Measurements from ENCODE around the gene EVI5L.

EVI5L gene

DNA sequence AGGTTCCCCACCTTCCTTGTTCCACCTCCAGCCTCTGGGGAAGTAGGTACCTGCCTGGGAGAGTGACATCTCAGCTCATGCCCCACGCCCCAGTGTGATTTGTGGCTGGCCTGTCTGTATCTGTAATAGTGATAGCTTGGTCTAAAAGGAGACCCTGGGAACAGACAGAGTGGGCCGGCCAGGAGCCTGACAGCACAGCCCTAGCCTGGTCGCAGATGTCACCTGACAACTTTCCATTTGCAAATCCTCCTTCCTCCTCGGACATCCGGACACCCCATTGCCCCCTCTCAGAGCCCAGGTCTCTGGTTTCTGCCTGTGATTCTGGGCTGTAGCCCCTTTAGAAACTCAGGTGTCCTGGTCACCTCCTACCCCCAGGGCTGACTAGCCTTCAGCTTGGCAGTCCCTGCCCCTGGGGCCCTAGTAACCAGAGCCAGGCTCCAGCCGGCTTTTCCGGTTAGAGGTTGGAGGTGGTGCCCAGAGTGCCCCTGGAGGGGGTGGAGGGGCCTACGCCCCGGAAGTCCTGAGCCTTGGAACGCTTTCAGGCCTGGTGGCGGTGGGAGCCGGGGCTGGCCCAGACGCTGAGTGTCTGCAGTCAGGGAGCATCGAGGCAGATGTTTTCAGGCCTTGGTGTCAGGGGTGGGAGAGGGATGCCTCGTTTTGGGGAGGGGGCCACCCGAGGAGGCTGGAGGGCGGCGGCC, 64.7 kb downstream of the EVI5L start:
- DNase-seq, result no peak

DNA sequence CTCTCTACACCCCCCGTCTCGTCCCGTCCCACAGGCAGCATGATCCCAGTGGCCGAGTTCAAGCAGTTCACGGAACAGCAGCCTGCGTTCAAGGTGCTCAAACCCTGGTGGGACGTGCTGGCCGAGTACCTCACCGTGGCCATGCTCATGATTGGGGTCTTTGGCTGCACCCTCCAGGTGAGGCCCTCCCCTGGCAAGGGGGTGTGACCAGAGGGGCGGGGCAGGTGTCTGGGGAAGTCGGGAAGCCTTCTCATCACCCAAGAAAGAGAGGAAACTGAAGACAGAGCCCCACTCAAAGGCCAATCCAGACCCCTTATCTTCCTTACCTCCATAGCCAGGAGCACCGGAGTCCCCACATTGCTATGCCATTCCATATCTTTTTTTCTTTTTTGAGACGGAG, 65.5 kb downstream of the EVI5L start:
- no peak for DNase-seq

DNA sequence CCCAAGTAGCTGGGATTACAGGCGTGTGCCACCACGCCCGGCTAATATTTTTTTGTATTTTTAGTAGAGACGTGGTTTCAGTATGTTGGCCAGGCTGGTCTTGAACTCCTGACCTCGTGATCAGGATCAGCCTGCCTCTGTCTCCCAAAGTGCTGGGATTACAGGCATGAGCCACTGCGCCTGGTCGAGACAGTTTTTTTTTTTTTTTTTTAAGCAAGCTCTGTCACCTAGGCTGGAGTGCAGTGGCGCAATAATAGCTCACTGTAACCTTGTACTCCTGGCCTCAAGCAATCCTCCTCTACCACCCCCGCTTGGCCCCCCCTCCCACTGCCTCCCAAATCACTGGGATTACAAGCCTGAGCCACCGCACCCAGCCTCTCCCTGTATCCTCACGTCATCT, 67.3 kb downstream of the EVI5L start:
- no peak for DNase-seq

DNA sequence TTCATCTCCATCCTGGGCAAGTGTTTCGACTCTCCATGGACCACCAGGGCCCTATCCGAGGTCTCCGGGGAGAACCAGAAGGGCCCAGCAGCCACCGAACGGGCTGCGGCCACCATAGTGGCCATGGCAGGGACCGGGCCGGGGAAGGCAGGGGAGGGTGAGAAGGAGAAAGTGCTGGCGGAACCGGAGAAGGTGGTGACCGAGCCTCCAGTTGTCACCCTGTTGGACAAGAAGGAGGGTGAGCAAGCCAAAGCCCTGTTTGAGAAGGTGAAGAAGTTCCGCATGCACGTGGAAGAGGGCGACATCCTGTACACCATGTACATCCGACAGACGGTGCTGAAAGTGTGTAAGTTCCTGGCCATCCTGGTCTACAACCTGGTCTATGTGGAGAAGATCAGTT, 68.9 kb downstream of the EVI5L start:
- DNase-seq, result no peak

DNA sequence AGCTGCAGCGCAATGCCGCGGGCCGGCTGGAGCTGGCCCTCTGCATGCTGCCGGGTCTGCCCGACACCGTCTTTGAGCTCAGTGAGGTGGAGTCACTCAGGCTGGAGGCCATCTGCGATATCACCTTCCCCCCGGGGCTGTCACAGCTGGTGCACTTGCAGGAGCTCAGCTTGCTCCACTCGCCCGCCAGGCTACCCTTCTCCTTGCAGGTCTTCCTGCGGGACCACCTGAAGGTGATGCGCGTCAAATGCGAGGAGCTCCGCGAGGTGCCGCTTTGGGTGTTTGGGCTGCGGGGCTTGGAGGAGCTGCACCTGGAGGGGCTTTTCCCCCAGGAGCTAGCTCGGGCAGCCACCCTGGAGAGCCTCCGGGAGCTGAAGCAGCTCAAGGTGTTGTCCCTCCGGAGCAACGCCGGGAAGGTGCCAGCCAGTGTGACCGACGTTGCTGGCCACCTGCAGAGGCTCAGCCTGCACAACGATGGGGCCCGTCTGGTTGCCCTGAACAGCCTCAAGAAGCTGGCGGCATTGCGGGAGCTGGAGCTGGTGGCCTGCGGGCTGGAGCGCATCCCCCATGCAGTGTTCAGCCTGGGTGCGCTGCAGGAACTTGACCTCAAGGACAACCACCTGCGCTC, 69.8 kb downstream of the EVI5L start:
- DNase-seq, result no peak

DNA sequence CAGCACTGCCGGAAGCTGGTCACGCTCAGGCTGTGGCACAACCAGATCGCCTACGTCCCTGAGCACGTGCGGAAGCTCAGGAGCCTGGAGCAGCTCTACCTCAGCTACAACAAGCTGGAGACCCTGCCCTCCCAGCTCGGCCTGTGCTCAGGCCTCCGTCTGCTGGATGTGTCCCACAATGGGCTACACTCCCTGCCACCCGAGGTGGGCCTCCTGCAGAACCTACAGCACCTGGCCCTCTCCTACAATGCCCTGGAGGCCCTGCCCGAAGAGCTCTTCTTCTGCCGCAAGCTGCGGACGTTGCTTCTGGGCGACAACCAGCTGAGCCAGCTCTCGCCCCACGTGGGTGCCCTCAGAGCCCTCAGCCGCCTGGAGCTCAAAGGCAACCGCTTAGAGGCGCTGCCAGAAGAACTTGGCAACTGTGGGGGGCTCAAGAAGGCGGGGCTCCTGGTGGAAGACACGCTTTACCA, 70.4 kb downstream of the EVI5L start:
- no peak for DNase-seq

DNA sequence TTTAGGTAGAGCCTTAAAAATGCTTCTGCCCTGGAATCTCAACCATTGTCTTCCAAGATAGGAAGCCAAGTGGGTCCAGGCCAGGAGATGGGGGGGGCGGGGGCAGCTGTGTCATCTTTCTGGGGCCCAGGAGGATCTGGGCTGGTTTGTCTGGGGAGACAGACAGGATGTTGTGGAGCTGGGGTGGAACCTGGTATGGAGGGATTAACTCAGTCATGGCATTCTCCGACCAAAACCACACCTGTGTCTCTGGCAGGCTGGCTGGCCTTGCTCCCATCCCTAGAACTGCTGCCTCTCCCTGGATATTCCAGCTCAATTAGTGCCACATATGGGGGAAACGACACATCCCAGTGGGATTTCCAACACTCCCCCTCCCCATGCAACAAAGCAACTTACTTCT, 70.9 kb downstream of the EVI5L start:
- no peak for DNase-seq

DNA sequence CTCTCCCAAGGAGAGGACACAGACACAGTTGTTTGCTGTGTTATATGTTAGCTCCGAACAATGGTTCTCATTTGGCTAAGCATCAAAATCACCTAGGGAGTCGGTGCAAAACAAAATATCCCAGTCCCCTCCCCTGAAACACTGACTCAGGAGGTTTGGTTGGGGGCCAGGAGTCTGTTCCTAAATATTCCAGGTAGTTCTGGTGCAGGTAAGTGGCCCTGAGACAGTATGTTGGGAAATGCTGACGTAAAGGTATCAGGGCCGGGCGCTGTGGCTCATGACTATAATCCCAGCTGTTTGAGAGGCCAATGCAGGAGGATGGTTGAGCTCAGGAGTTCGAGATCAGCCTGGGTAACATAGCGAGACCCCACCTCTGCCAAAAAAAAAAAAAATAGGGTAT, 71.3 kb downstream of the EVI5L start:
- no peak for DNase-seq

DNA sequence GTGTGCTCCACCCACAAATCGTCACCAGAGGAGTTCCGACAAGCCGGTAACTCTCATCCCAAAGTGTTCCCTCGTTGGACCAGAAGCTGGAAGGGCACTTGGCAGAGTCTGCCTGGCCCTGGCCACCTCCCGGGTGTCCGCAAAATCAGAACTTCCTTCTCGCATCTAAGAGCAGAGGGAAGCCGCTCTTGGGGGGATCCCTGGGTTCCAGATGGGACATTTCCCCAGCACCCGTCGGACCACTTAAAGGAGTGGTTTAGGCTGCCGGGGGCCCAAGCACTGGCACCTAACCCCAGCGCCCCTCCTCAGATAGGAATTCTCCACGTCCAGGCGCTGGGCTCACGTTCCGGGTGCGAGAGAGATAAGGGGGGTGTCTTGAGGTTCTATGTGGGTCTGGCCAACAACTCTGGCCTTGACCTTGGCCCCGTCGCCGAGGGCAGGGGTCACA, 72.8 kb downstream of the EVI5L start:
- DNase-seq, result no peak

DNA sequence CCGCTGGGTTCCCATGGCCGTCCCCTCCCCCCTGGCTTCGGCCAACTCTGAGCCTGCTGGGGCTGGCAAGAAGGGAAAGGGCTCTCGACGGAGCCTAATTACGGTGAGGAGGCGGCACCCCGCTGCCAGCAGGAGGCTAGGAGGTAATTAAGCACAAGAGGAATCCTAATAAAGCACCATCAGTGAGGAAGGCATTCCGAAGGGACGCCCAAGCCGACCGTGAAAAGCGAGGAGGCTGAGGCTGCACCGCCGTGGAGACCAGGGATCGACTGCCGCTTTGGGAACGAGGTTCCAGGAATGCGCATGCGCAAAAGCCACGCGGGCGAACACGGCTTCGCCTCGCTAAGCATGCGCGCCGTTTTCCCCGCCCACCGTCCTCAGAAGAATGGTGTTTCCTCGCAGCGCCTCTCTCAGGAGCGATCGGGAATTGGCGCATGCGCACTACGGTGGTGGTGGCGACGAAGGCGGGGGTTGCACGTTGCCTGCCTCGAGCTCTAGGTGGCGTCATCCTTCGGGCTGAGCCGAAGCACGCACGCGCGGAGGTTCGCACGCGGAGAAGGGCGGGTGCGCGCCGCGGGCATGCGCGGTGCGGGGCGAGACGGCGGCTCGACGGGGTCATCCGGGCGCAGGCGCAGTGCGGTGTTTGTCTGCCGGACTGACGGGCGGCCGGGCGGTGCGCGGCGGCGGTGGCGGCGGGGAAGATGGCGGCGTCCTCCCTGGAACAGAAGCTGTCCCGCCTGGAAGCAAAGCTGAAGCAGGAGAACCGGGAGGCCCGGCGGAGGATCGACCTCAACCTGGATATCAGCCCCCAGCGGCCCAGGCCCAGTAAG, 73.4 kb downstream of the EVI5L start, which contains the start of gene MAP2K7:
MAP2K7 (plus strand) TSS at position 634 of the 830 bp plus-strand sequence; CDS start at position 702, 68 bp downstream.
- peak; percentile 94 to 100 (median 99) for DNase-seq

DNA sequence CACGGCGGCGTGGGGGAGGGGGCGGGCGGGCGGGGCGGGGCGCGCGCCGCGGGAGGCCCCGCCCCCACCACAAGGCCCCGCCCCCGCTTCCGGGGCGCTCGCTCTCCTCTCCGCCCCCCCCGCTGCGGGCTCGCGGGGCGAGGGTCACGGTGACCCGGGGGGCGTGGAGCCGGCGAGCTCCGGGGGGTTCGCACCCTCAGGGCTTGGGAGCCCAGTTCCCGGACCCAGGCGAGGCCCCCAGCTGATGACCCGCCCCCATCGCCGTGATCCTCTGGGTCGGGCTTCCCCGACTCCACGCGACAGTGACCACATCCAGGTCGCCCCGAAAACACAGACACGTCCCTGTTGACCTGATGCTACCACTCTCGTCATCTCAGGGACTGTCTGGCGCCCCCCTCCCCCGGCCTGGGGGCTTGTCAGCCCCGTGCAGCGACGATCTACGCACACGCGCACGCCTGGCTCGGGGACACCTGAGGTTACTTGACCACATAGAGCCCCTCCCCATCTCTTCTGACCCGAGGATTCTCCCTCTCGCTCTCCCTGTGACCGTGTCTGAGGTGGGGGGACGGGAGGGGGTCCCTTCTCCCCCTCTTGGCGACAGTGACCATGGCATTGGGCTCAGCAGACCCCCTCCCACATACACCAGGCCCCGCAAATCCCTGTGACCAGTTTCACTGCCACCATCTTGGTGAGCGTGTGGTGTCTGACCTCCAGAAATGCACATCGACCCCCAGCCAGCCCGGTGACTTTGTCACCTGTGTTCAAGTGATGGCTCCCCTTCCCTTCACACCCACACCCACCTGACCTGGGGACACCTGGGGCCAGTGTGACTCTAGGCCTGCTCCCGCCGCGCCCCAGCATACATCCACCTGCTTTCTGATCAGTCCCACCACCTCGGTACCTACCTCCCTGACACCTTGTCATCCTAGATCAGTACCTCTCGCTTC, 74.3 kb downstream of the EVI5L start:
- DNase-seq, result peak in 10 of 51 donors; percentile 26 to 70 (median 56)

DNA sequence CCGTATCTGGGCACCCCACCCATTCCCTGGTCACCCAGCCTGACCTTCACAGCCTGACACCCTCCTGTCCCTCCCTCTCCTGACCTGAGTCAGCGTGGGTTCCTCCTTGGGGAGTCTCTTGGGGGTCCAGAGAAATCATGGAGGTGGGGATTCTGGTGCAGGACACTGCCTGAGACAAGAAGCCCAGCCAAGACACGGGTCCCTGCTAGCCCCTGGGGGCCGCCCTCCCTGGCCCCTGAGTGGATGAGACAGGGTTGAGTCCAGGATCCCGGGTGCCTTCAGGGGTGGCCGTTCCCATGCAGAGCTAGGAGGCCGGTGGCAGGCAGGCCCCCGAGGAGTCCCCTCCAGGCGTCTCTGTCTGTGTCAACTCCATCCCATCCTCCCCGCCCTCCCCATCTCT, 75.2 kb downstream of the EVI5L start:
- DNase-seq, result no peak

DNA sequence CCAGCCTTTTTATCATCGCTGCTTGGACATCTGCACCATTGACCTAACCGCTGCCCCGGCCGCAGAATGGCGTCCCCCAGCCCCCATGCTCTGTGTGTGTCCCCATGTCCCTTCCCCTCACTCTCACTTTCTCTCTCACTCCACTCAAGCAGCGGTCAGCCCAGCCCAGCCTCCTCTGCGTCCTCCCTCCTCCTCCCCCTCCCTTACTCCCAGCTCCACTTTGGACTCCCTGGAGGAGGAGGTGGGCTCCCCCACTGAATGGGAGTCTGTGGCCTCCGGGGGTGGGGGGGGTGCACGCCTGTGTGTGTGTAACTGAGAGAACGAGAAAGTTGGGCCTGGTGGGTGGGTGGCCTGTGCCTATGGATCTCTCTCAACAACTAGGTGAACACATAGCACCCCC, 75.8 kb downstream of the EVI5L start:
- no peak for DNase-seq

DNA sequence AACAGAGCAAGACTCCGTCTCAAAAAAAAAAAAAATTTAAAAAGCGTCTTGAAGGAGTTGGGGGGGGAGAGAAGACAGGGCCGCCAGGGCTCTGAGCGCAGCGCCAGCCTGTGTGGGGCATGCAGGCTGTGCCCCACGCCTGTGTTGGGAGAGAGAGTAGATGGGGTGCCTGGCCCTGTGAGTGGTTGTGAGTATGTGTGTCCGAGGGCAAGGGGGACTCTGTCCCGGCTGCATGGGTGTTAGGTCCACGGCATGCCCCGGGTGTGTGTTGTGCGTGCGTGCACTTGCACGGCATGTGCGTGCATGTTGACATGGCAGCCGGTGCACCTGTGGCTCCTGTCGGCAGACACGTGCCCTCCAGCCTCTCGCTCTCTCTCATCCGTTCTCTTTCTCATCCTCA, 77.1 kb downstream of the EVI5L start:
- no peak for DNase-seq

DNA sequence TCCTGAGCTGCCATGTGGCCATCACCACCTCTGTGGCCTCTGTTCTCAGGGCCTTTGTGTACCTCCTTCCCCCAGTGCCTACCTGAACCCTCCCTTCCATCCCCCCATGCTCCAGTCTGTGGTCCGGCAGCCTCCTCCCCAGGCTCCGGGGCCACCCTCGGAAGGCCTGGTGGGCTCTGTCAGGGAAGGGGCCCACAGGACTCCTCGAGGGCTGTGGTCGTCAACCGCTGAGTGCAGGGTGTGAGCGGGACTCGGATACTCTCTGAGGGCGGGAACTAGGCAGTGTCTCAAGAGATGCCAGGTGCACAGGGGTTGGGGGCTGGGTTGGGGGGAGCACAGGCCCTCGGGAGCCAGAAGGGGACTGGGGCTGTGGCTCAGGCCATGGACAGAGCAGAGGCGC, 77.5 kb downstream of the EVI5L start:
- no peak for DNase-seq

DNA sequence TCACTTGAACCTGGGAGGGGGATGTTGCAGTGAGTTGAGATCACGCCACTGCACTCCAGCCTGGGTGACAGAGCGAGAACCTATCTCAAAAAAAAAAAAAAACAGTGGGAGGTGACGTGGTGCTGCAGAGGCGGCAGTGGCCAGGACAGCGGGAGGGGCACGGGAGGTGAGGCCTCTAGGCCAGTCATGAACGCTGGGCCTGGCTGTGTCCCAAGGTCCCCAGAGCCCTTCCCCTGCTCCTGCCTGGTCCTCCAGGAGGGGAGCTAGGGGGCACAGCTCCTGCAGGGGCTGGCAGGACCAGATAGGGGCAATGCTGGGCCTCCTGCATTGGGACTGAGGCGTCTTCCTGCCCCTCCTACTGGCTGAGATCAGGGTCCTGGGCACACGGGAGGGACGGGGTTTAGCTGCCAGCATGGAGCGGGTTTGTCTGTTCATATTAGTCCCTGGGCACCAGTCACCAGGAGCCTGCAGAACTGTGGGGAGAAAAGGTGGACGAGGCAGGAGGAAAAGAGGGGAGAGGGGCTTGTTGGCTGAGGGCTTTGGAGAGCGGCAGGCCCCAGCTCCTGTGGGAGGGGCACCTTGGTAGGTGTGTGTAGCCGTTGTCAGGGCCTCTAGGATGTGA, 78.2 kb downstream of the EVI5L start:
- no peak for DNase-seq

DNA sequence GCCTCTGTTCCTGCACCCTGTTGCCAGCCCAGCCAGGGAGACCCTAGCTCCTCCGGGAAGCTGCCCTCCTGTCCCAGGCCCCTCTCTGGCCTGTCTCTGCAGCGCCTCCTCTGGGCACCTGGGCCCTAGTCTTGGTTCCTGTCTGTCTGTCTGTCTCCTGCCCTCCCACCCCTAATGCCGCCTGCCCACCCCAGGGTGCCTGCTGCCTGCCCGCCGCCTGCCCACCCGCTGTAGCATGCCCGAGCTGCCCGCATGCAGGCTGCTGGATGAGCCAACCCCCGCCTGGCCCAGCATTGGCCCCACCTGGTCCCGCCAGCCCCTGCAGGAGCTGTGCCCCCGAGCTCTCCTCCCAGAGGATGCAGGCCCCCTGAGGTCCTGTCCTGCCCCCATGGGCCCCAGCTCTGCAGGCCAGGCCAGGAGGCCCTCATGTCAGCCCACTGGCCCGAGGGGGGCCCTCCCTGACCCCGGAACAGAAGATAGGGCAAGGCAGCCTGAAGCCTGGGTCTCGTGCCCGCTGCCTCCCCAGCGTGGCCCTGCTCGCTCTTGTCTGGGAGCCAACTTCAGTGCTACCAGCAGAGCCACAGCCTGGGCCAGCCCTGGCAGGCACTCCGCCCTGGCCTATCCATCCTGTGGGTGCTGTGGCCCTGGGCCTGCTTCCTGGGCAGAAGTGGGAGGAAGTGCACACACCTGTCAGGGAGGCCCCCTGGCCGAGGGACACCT, 78.9 kb downstream of the EVI5L start:
- DNase-seq, result no peak

DNA sequence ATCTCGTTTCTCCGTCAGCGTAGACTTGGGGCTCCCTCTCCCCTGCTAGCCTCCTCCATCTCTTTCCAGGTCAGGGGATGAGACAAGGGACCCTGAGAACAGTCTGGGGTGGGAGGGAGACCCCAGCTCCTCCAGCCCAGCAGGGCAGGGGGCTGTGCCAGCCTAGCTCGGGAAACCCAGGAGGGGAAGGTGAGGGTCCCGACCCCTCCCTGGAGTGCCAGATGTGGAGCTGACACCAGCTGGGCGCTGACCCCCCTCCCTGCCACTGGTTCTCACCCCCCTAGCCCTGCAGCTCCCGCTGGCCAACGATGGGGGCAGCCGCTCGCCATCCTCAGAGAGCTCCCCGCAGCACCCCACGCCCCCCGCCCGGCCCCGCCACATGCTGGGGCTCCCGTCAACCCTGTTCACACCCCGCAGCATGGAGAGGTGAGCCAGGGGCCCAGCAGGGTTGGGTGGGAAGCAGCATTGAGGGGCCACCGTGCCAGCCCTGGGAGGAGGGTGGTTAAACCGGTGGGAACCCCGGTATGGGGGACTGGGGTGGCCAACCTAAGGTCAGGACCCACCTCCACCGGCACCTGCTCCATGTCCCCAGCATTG, 79.6 kb downstream of the EVI5L start:
- DNase-seq, result no peak

DNA sequence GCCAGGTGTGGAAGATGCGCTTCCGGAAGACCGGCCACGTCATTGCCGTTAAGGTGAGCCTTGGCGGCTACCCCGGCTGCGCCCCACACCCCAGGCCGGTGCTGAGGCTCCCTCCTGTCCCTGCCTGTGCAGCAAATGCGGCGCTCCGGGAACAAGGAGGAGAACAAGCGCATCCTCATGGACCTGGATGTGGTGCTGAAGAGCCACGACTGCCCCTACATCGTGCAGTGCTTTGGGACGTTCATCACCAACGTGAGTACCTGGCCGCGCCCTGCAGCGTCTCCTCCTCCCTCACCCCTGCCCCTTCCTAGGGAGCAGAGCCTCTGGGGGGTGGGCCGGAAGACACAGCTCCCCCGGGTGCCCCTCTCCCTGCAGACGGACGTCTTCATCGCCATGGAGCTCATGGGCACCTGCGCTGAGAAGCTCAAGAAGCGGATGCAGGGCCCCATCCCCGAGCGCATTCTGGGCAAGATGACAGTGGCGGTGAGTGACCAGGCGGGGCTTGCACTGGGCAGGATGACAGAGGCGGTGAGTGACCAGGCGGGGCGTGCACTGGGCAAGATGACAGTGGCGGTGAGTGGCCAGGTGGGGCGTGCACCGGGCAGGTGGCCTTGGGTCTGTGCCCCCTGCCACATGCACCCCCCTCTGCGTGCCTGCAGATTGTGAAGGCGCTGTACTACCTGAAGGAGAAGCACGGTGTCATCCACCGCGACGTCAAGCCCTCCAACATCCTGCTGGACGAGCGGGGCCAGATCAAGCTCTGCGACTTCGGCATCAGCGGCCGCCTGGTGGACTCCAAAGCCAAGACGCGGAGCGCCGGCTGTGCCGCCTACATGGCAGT, 80.5 kb downstream of the EVI5L start:
- no peak for DNase-seq

Measured in hypothalamus (tissue), 51 donors.